ENCODE measurements around the gene MAP3K20. TPM values are rescaled to one million over a fixed set of nuclear protein-coding genes. Genes with fewer than 3 reads are reported as not detected.

Gene MAP3K20
- total and polyA plus RNA-seq, 2 of the 8 experiments (the other 6 are each of a cell fraction or from before 2014, with no cell fraction given) = 3.1 to 11.1 TPM

DNA sequence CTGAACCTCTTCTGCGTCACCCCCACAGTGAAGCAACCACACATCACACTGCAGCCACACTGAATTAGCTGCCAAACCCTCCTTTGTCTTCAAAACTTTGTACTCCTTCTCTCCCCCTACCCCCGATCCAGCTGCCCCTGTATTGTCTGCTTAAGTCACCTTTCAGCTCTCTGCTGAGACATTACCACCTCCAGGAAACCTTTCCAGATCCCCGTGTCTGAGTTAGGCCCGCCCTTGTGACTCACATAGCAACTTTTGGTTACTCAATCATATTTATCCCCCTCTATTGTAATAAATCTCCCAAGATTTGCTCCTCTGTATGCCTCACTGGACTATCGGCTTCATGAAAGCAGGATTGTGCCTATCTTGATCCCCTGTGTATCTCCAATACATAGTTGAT lies 196.2 kb downstream of the MAP3K20 start:
- no peaks in the 10 kb centered on the region for H3K23me2 ChIP-seq (ENCODE audit: low read depth, low read length)
- peaks cover 0 to 3% (median 0%) of the 10 kb centered on the region in 4 experiments; a peak in 1 of 7 replicates for H3K4me1 ChIP-seq (replicated peaks in 1 of 4; ENCODE audit: control insufficient read depth in 3 of 4, insufficient read depth in 4 of 4, low read length in 3 of 4)
- ChIA-PET POLR2A (ENCODE audit: partially characterized antibody) (no interaction called here), CTCF (ENCODE audit: partially characterized antibody) (no interaction called here)
- DNase-seq (ENCODE audit: low read depth in 1 of 2, low spot score in 2 of 2) (no peak), FAIRE-seq (no peak)
- 88% methylated on average over 5 of the region's 5 CpGs; no CpG with 5 or more reads in 1 of the 2 experiments for WGBS, 2 experiments (ENCODE audit: extremely low coverage in 1 of 2, insufficient coverage in 1 of 2, insufficient read length in 1 of 2, insufficient replicate concordance in 2 of 2, low coverage in 1 of 2, low lambda C conversion rate in 2 of 2, missing lambda C conversion rate in 1 of 2)
- H3K36me3 ChIP-seq (ENCODE audit: control insufficient read depth in 2 of 4, insufficient read depth in 4 of 4, low read length in 3 of 4) = no peaks in the 10 kb centered on the region
- no peak overlapping the region for H2BK12ac ChIP-seq (ENCODE audit: low read depth, low read length)
- no peaks in the 10 kb centered on the region for H3K27me3 ChIP-seq (replicated peaks in 1 of 4; ENCODE audit: control insufficient read depth in 3 of 4, extremely low read depth in 1 of 4, insufficient read depth in 3 of 4, low read length in 3 of 4)
- no peak overlapping the region for H2BK15ac ChIP-seq (ENCODE audit: low read length)
- no peak overlapping the region for H3K27ac ChIP-seq (ENCODE audit: low read depth, low read length)
- H3K4me3 ChIP-seq (ENCODE audit: extremely low read depth in 1 of 4, insufficient read depth in 2 of 4, low read depth in 3 of 4, low read length in 4 of 4) = no peak overlapping the region
- H3K4me2 ChIP-seq (ENCODE audit: insufficient read depth in 1 of 2, low read depth in 2 of 2, low read length in 2 of 2) = no peak overlapping the region
- no peak overlapping the region for H2AK5ac ChIP-seq (ENCODE audit: low read depth, low read length)
- H3K18ac ChIP-seq (ENCODE audit: extremely low read depth, low read length) = no peak overlapping the region
- peaks cover 0 to 3% of the 10 kb centered on the region in 2 experiments; a peak in 1 of 4 replicates for H3K9me3 ChIP-seq (ENCODE audit: insufficient read depth in 2 of 2, low read depth in 1 of 2, low read length in 1 of 2)
- H4K91ac ChIP-seq (replicated peaks; ENCODE audit: insufficient read length, low read length) = no peak overlapping the region
- H4K8ac ChIP-seq (ENCODE audit: extremely low read depth, insufficient read depth, low read length) = no peak overlapping the region
- no peaks in the 10 kb centered on the region for H4K20me1 ChIP-seq (replicated peaks in 1 of 2; ENCODE audit: control insufficient read depth in 1 of 2, insufficient read depth in 2 of 2, low read length in 2 of 2)
- no peaks in the 10 kb centered on the region for H3K79me1 ChIP-seq (ENCODE audit: low read depth, low read length)
- H2BK120ac ChIP-seq (replicated peaks; ENCODE audit: low read depth, low read length) = no peak overlapping the region
- H3K23ac ChIP-seq (ENCODE audit: insufficient read length) = no peak overlapping the region
- TF ChIP-seq EZH2 (IDR thresholded peaks at IDR 0.05; ENCODE audit: low read depth, low read length, severe bottlenecking) (no peak), POU5F1 (IDR thresholded peaks at IDR 0.05; ENCODE audit: low read depth, low read length) (no peak), CHD1 (IDR thresholded peaks at IDR 0.05; ENCODE audit: low read depth, low read length) (no peak), SIRT6 (IDR thresholded peaks at IDR 0.05; ENCODE audit: low read length) (no peak)
- TF ChIP-seq, protein P1, sequence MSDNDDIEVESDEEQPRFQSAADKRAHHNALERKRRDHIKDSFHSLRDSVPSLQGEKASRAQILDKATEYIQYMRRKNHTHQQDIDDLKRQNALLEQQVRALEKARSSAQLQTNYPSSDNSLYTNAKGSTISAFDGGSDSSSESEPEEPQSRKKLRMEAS (IDR thresholded peaks at IDR 0.05) = no peak
- H3K4ac ChIP-seq (replicated peaks; ENCODE audit: insufficient read length, low read depth, low read length) = no peak overlapping the region
- no peak overlapping the region for H2BK5ac ChIP-seq (ENCODE audit: low read depth, low read length)
- no peak overlapping the region for H2BK20ac ChIP-seq (ENCODE audit: low read length)
- no peak overlapping the region for H4K5ac ChIP-seq (ENCODE audit: insufficient read length, low read depth, low read length)
- H2AFZ ChIP-seq (ENCODE audit: low read length) = 0 out of 2 replicates have a peak overlapping the region, but pooled peaks have one; percentile 8
- no peak overlapping the region for H3K56ac ChIP-seq (replicated peaks; ENCODE audit: insufficient read length, low read depth, low read length)
- no peak overlapping the region for H3K14ac ChIP-seq (ENCODE audit: insufficient read length)
- no peaks in the 10 kb centered on the region for H3K79me2 ChIP-seq (ENCODE audit: control insufficient read depth in 1 of 2, insufficient read depth in 2 of 2, low read length in 2 of 2)
- H3K9ac ChIP-seq (replicated peaks in 1 of 4; ENCODE audit: extremely low read depth in 1 of 4, low read depth in 3 of 4, low read length in 3 of 4) = no peak overlapping the region; a peak in 1 of 7 replicates

Data from H1 (cell line).